ENCODE results near the gene CHST11. TPM values are rescaled to one million over a fixed set of nuclear protein-coding genes. Genes with fewer than 3 reads are reported as not detected.
"Not testable (repeated sequence)": the region's sequence is repeated elsewhere in the genome, so short reads cannot be mapped to it uniquely, and the experiment has no call there.

Gene CHST11
- total RNA-seq, 4 donors from 2014 or later = 20.8 to 56.7 (median 26.5) TPM

- DNase-seq (ENCODE audit: low spot score in 2 of 2) = no peak
Observed at GRCh38 chr12:104526320-104526719, 69.6 kb downstream of the CHST11 start.

DNA sequence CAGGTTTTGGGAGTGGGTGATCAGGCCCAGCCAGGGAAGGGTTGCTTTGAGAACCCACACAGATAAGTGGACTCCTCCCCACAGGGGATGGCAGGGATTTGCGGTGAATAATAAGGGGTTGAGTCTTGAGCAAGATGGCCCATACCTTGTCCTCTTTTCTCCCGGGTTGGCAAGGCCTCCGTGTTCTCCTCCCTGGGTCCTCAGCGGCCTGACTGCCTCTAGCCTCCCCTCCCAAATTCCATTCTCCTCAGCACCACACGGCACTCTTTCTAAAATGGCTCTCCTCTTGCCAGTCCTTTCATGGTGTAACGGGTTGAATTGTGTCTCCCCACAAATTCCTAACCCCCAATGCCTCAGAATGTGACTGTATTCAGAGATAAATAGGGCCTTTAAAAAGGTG is 70.0 kb downstream of the CHST11 start:
- no peak for TF ChIP-seq POLR2A (IDR thresholded peaks at IDR 0.05)
- TF ChIP-seq EP300 (IDR thresholded peaks at IDR 0.05) = no peak
- no peak for TF ChIP-seq CTCF (IDR thresholded peaks at IDR 0.05)
- no peak overlapping the region for H3K27ac ChIP-seq

More at GRCh38 chr12:104526320-104526719, 69.6 kb downstream of the CHST11 start:
- TF ChIP-seq CTCF (IDR thresholded peaks at IDR 0.05) (no peak), POLR2A (IDR thresholded peaks at IDR 0.05) (no peak), EP300 (IDR thresholded peaks at IDR 0.05) (no peak)
- H3K27me3 ChIP-seq = no peaks in the 10 kb centered on the region
- H3K9me3 ChIP-seq = no peaks in the 10 kb centered on the region
- H3K4me3 ChIP-seq = no peak overlapping the region
- no peak overlapping the region for H3K27ac ChIP-seq
- peaks cover 0 to 26% (median 18%) of the 10 kb centered on the region in 4 donors for H3K4me1 ChIP-seq
- 52 to 65% methylated on average over 4 of the region's 4 CpGs for WGBS, 2 donors
- no peaks in the 10 kb centered on the region for H3K36me3 ChIP-seq

GRCh38 chr12:104527653-104528052 is 70.9 kb downstream of the CHST11 start:
- peaks cover 0 to 19% (median 16%) of the 10 kb centered on the region in 4 donors for H3K4me1 ChIP-seq
- H3K27ac ChIP-seq; H3K36me3 ChIP-seq; H3K4me3 ChIP-seq; DNase-seq (ENCODE audit: low spot score in 2 of 2); H3K9me3 ChIP-seq; H3K27me3 ChIP-seq: not testable (repeated sequence)
- 88 to 94% methylated on average over 5 of the region's 5 CpGs for WGBS, 2 donors

More for the DNA sequence above, 70.0 kb downstream of the CHST11 start:
- Histone ChIP-seq H3K9me3 (no peaks in the 10 kb centered on the region), H3K27me3 (no peaks in the 10 kb centered on the region), H3K36me3 (no peaks in the 10 kb centered on the region), H3K4me1 (peaks cover 0 to 26% (median 16%) of the 10 kb centered on the region in 4 donors), H3K4me3 (no peak overlapping the region)
- DNase-seq (ENCODE audit: low spot score in 2 of 2) = no peak
- WGBS, 2 donors = 76 to 78% methylated on average over 6 of the region's 6 CpGs

- H3K27ac ChIP-seq = no peak overlapping the region
- no peak for DNase-seq (ENCODE audit: low spot score in 2 of 2)
- H3K4me3 ChIP-seq = no peak overlapping the region
- no peaks in the 10 kb centered on the region for H3K9me3 ChIP-seq
- WGBS, 2 donors = 61 to 92% methylated on average over 3 of the region's 3 CpGs
- peaks cover 0 to 3% (median under 1%) of the 10 kb centered on the region in 4 donors for H3K4me1 ChIP-seq
- TF ChIP-seq CTCF (IDR thresholded peaks at IDR 0.05) = no peak
- no peak for TF ChIP-seq EP300 (IDR thresholded peaks at IDR 0.05)
- TF ChIP-seq POLR2A (IDR thresholded peaks at IDR 0.05) = no peak
- no peaks in the 10 kb centered on the region for H3K36me3 ChIP-seq
- no peaks in the 10 kb centered on the region for H3K27me3 ChIP-seq
Observed at GRCh38 chr12:104529130-104529874, 72.6 kb downstream of the CHST11 start.

DNA sequence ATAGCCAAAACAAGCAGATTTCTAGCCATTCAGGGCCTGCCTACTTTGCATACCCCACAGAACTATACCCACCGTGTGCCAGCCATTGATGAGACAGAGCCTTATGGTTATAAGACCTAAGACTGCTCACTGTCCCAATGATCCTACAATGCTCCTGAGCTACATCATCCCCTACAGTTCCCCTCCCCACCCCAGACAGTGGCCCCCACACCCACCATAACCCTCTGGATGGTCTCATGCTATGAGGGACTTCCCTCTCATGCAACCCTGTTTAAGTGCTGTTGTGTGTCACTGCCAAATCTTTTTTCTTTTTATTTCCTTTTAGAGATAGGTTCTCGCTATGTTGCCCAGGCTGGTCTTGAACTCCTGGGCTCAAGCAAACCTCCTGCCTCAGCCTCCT is 75.9 kb downstream of the CHST11 start:
- Histone ChIP-seq H3K4me1 (no peaks in the 10 kb centered on the region), H3K36me3 (no peaks in the 10 kb centered on the region), H3K4me3 (no peak overlapping the region), H3K9me3 (no peaks in the 10 kb centered on the region), H3K27ac (no peak overlapping the region), H3K27me3 (no peaks in the 10 kb centered on the region)
- WGBS, 2 donors = 49 to 100% methylated on average over 2 of the region's 2 CpGs
- no peak for DNase-seq (ENCODE audit: low spot score in 2 of 2)
- TF ChIP-seq CTCF (IDR thresholded peaks at IDR 0.05) = no peak
- no peak for TF ChIP-seq EP300 (IDR thresholded peaks at IDR 0.05)
- TF ChIP-seq POLR2A (IDR thresholded peaks at IDR 0.05) = no peak
